Measurements from ENCODE around the gene ADGRG2. TPM values are rescaled to one million over a fixed set of nuclear protein-coding genes. Genes with fewer than 3 reads are reported as not detected.

ADGRG2 gene
- total RNA-seq, 4 donors from 2014 or later = 1.8 to 4.3 (median 3.2) TPM

GRCh38 chrX:18998653-18999052, 123.6 kb downstream of the ADGRG2 start:
- Histone ChIP-seq H3K27ac (no peak overlapping the region), H3K36me3 (no peaks in the 10 kb centered on the region), H3K9me3 (no peaks in the 10 kb centered on the region), H3K27me3 (no peaks in the 10 kb centered on the region), H3K4me1 (peaks cover 4 to 5% of the 10 kb centered on the region in 2 donors), H3K4me3 (replicated peaks in 1 of 3) (no peak overlapping the region)
- 88 to 91% methylated on average over 1 of the region's 1 CpG for WGBS, 2 donors
- TF ChIP-seq POLR2A (IDR thresholded peaks at IDR 0.05) = no peak
- TF ChIP-seq, protein P1, sequence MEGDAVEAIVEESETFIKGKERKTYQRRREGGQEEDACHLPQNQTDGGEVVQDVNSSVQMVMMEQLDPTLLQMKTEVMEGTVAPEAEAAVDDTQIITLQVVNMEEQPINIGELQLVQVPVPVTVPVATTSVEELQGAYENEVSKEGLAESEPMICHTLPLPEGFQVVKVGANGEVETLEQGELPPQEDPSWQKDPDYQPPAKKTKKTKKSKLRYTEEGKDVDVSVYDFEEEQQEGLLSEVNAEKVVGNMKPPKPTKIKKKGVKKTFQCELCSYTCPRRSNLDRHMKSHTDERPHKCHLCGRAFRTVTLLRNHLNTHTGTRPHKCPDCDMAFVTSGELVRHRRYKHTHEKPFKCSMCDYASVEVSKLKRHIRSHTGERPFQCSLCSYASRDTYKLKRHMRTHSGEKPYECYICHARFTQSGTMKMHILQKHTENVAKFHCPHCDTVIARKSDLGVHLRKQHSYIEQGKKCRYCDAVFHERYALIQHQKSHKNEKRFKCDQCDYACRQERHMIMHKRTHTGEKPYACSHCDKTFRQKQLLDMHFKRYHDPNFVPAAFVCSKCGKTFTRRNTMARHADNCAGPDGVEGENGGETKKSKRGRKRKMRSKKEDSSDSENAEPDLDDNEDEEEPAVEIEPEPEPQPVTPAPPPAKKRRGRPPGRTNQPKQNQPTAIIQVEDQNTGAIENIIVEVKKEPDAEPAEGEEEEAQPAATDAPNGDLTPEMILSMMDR (IDR thresholded peaks at IDR 0.05) = no peak
- DNase-seq = no peak
- intact Hi-C loops (cut with DNase I) = no loop called here

DNA sequence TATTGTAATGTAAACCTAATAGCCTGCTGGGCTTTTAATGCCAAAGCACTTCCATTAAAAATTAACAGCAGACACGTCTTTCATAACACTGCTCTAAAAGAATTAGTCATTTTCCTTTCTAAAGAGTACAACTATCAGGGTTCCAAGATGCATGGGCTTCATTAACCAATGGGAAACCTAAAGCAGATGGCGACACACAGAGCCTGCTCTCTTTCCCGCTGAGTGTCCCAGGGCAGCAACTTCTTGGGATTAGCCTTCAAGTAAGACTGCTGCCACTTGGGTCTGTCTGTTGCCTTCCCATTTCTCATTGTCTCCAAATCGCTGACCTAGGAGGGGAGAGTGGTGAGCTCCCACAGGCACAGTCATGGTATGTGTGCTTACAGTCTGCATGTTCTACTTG, 124.4 kb downstream of the ADGRG2 start:
- Histone ChIP-seq H3K4me3 (replicated peaks in 1 of 3) (no peak overlapping the region), H3K36me3 (no peaks in the 10 kb centered on the region), H3K27ac (no peak overlapping the region), H3K27me3 (no peaks in the 10 kb centered on the region), H3K9me3 (no peaks in the 10 kb centered on the region), H3K4me1 (peaks cover 4 to 5% of the 10 kb centered on the region in 2 donors)
- TF ChIP-seq POLR2A (IDR thresholded peaks at IDR 0.05) = no peak
- TF ChIP-seq, protein P1 (IDR thresholded peaks at IDR 0.05) = no peak
- 71 to 79% methylated on average over 4 of the region's 4 CpGs for WGBS, 2 donors
- no peak for DNase-seq
- intact Hi-C loops (cut with DNase I) = no loop called here

GRCh38 chrX:18996536-18996935, 125.7 kb downstream of the ADGRG2 start:
- H3K27ac ChIP-seq = no peak overlapping the region
- TF ChIP-seq, protein P1 (IDR thresholded peaks at IDR 0.05) = no peak
- no peak for TF ChIP-seq POLR2A (IDR thresholded peaks at IDR 0.05)

GRCh38 chrX:18995221-18995620, 127.0 kb downstream of the ADGRG2 start:
- intact Hi-C loops (cut with DNase I) = no loop called here
- 63 to 66% methylated on average over 3 of the region's 3 CpGs for WGBS, 2 donors
- no peak overlapping the region for H3K4me3 ChIP-seq (replicated peaks in 1 of 3)
- no peaks in the 10 kb centered on the region for H3K36me3 ChIP-seq
- no peaks in the 10 kb centered on the region for H3K27me3 ChIP-seq
- H3K27ac ChIP-seq = no peak overlapping the region
- H3K9me3 ChIP-seq = no peaks in the 10 kb centered on the region
- no peak for DNase-seq
- H3K4me1 ChIP-seq = peaks cover 4 to 5% of the 10 kb centered on the region in 2 donors
- TF ChIP-seq, protein P1 (IDR thresholded peaks at IDR 0.05) = no peak
- TF ChIP-seq POLR2A (IDR thresholded peaks at IDR 0.05) = no peak

More at GRCh38 chrX:18996536-18996935, 125.7 kb downstream of the ADGRG2 start:
- no peaks in the 10 kb centered on the region for H3K36me3 ChIP-seq
- H3K27me3 ChIP-seq = no peaks in the 10 kb centered on the region
- no peaks in the 10 kb centered on the region for H3K9me3 ChIP-seq
- H3K4me1 ChIP-seq = peaks cover 4 to 5% of the 10 kb centered on the region in 2 donors
- intact Hi-C loops (cut with DNase I) = no loop called here
- DNase-seq = peak; percentile 48 to 54
- H3K4me3 ChIP-seq (replicated peaks in 1 of 3) = no peak overlapping the region

GRCh38 chrX:18994713-18995112, 127.6 kb downstream of the ADGRG2 start:
- WGBS, 2 donors = 68 to 71% methylated on average over 3 of the region's 3 CpGs

More at GRCh38 chrX:18994713-18995112, 127.6 kb downstream of the ADGRG2 start:
- no peak overlapping the region for H3K4me3 ChIP-seq (replicated peaks in 1 of 3)
- no peaks in the 10 kb centered on the region for H3K9me3 ChIP-seq
- peaks cover 4 to 5% of the 10 kb centered on the region in 2 donors for H3K4me1 ChIP-seq
- intact Hi-C loops (cut with DNase I) = no loop called here
- H3K36me3 ChIP-seq = no peaks in the 10 kb centered on the region
- TF ChIP-seq, protein P1 (IDR thresholded peaks at IDR 0.05) = no peak
- TF ChIP-seq POLR2A (IDR thresholded peaks at IDR 0.05) = no peak
- H3K27ac ChIP-seq = no peak overlapping the region
- no peak for DNase-seq
- no peaks in the 10 kb centered on the region for H3K27me3 ChIP-seq

Measured in thyroid gland (tissue), 4 donors.